OCI-LY1 (cell line): ENCODE data around the gene DIAPH1.

ENCODE experiments used
- H2AFZ ChIP-seq: fragments of 200-600 bp; sonication (generic), shearing (Covaris generic); 2 replicates; pipeline ENCODE4 v1.6.0; 2014; ENCODE audit warnings: antibody characterized with exemption, mild to moderate bottlenecking, low read length
- H3F3A ChIP-seq: fragments of 200-600 bp; sonication (generic), shearing (Covaris generic); 2 replicates; pipeline ENCODE4 v1.6.0; 2014; ENCODE audit warnings: mild to moderate bottlenecking, antibody characterized with exemption, low read length, moderate library complexity; ENCODE audit not compliant: insufficient read depth
- H3K27ac ChIP-seq: fragments of 200-600 bp; sonication (generic); 2 replicates; pipeline ENCODE4 v1.5.1; 2014; ENCODE audit warnings: low read length, mixed run types, mild to moderate bottlenecking, low read depth; ENCODE audit not compliant: poor library complexity, severe bottlenecking
- H3K27me3 ChIP-seq: fragments of 200-600 bp; sonication (generic); 2 replicates; pipeline ENCODE4 v1.6.0; 2014; ENCODE audit warnings: antibody characterized with exemption, mild to moderate bottlenecking, low read length, moderate library complexity; ENCODE audit not compliant: insufficient read depth
- H3K36me3 ChIP-seq: fragments of 200-600 bp; sonication (generic); 2 replicates; pipeline ENCODE4 v1.6.1; 2014; ENCODE audit warnings: mild to moderate bottlenecking, antibody characterized with exemption, low read length, moderate library complexity, mixed read lengths; ENCODE audit not compliant: insufficient read depth
- H3K4me1 ChIP-seq: fragments of 200-600 bp; sonication (generic); 2 replicates; pipeline ENCODE4 v1.5.1; 2014; ENCODE audit warnings: mild to moderate bottlenecking, low read length, moderate library complexity; ENCODE audit not compliant: insufficient read depth, severe bottlenecking
- H3K4me2 ChIP-seq: fragments of 200-600 bp; sonication (generic), shearing (Covaris generic); 2 replicates; pipeline ENCODE4 v1.6.1; 2014; ENCODE audit warnings: low read length
- H3K4me3 ChIP-seq: fragments of 200-600 bp; sonication (generic); 2 replicates; pipeline ENCODE4 v1.5.1; 2014; ENCODE audit warnings: low read length, low read depth, mild to moderate bottlenecking, mixed read lengths; ENCODE audit not compliant: poor library complexity, severe bottlenecking
- H3K79me2 ChIP-seq: fragments of 200-600 bp; shearing (Covaris generic); 2 replicates; pipeline ENCODE4 v1.6.1; 2016; ENCODE audit warnings: mixed run types, low read length, mixed read lengths; ENCODE audit not compliant: insufficient read depth
- H3K9ac ChIP-seq: fragments of 200-600 bp; sonication (generic), shearing (Covaris generic); 2 replicates; pipeline ENCODE4 v1.6.1; 2014; ENCODE audit warnings: mild to moderate bottlenecking, low read length, mixed read lengths
- H3K9me2 ChIP-seq: fragments of 200-600 bp; sonication (generic), shearing (Covaris generic); 2 replicates; pipeline ENCODE4 v1.6.1; 2014; ENCODE audit warnings: low read depth, mild to moderate bottlenecking, low read length, mixed read lengths
- H3K9me3 ChIP-seq: fragments of 200-600 bp; shearing (Covaris generic); 2 replicates; pipeline ENCODE4 v1.6.1; 2014; ENCODE audit warnings: low read length, mixed read lengths
- H4K20me1 ChIP-seq: fragments of 200-600 bp; sonication (generic), shearing (Covaris generic); 2 replicates; pipeline ENCODE4 v1.6.0; 2016; ENCODE audit warnings: mild to moderate bottlenecking, low read length; ENCODE audit not compliant: insufficient read depth
- EZH2 ChIP-seq: fragments of 200-600 bp; sonication (generic), shearing (Covaris generic); IDR thresholded peaks from 2 replicates; pipeline ENCODE4 v1.8.0; 2017; ENCODE audit warnings: borderline replicate concordance, mixed run types, mild to moderate bottlenecking, antibody characterized with exemption, low read length, moderate library complexity, mixed read lengths
- TF ChIP-seq, protein P1 (sequence below): fragments of 200-600 bp; sonication (generic), shearing (Covaris generic); IDR thresholded peaks from 2 replicates; pipeline ENCODE4 v1.5.1; 2017; ENCODE audit warnings: mild to moderate bottlenecking, antibody characterized with exemption, low read length, moderate library complexity, mixed read lengths

Gene DIAPH1

DNA sequence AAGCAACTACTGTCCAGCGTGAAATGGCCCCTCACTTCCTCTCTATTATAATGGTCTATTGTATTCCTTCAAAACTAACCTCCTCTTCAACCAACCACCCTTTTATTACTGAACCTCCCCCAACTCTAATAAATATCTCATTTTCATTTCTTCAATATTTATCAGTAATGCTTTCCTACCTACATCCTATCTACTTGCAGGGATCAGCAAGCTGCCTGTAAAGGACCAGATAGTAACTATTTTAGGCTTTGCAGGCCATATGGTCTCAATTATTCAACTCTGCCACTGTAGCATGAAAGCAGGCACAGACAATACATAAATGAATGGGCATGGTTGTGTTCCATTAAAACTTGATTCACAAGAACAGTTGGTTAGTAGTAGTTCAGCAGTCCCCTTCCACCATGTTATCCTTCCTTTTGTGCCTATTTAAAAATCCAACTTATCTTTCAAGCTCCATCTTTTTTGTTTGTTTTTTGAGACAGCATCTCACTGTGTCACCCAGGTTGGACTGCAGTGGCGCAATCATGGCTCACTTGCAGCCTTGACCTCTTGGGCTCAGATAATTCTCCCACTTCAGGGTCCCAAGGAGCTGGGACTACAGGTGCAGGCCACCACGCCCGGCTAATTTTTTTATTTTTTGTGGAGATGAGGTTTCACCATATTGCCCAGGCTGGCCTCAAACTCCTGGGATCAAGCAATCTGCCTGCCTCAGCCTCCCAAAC lies 84.1 kb downstream of the DIAPH1 start:
- no peak for TF ChIP-seq EZH2
- TF ChIP-seq, protein P1, sequence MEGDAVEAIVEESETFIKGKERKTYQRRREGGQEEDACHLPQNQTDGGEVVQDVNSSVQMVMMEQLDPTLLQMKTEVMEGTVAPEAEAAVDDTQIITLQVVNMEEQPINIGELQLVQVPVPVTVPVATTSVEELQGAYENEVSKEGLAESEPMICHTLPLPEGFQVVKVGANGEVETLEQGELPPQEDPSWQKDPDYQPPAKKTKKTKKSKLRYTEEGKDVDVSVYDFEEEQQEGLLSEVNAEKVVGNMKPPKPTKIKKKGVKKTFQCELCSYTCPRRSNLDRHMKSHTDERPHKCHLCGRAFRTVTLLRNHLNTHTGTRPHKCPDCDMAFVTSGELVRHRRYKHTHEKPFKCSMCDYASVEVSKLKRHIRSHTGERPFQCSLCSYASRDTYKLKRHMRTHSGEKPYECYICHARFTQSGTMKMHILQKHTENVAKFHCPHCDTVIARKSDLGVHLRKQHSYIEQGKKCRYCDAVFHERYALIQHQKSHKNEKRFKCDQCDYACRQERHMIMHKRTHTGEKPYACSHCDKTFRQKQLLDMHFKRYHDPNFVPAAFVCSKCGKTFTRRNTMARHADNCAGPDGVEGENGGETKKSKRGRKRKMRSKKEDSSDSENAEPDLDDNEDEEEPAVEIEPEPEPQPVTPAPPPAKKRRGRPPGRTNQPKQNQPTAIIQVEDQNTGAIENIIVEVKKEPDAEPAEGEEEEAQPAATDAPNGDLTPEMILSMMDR: no peak
- H3K4me2 ChIP-seq: no peak overlapping the region
- H3K27me3 ChIP-seq: no peaks in the 10 kb centered on the region
- no peak overlapping the region for H2AFZ ChIP-seq
- no peak overlapping the region for H3K9ac ChIP-seq
- no peaks in the 10 kb centered on the region for H3K9me2 ChIP-seq
- peaks cover 14% of the 10 kb centered on the region for H3K4me1 ChIP-seq
- H3F3A ChIP-seq: no peaks in the 10 kb centered on the region
- H3K36me3 ChIP-seq: peaks cover 14% of the 10 kb centered on the region
- no peak overlapping the region for H3K27ac ChIP-seq
- H3K9me3 ChIP-seq: no peaks in the 10 kb centered on the region
- no peak overlapping the region for H3K4me3 ChIP-seq
- no peaks in the 10 kb centered on the region for H4K20me1 ChIP-seq
- H3K79me2 ChIP-seq: no peaks in the 10 kb centered on the region

DNA sequence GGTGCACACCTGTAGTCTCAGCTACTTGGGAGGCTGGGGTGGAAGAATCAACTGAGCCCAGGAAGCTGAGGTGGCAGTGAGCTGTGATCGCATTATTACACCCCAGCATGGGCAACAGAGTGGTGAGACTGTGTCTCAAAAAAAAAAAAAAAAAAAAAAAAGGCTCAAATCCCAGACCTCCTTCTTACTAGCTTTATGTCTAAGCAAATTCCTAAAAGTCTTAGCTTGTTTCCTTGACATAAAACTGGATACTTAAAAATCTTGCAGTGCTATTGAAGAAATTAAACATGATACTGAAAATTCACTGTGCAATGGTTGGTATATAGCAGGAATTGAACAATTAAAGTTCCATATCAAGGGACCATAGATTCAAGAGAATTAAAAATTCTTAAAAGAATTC lies 84.9 kb downstream of the DIAPH1 start:
- H3K36me3 ChIP-seq: peaks cover 14% of the 10 kb centered on the region
- TF ChIP-seq EZH2: no peak
- TF ChIP-seq, protein P1: no peak

DNA sequence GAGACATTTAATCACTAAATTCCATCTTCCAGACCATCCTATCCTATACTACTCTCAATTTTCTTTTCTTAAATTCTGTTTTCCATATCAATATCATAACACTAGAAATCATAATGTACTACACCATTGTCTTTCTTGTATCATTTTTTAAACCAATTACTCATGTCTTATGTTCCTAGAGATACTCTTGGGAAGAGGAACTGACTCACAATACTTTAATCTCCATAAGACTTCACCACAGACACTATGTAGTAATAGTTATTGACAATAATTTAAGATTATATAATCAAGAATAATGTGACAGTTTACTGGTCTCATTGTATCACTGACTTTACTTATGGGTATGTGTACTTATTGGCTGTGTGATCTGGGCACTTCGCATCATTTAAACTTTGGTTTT lies 86.1 kb downstream of the DIAPH1 start:
- H3K36me3 ChIP-seq: peaks cover 24% of the 10 kb centered on the region

More for the DNA sequence above, 84.9 kb downstream of the DIAPH1 start:
- no peaks in the 10 kb centered on the region for H3K9me3 ChIP-seq
- no peak overlapping the region for H3K27ac ChIP-seq
- H4K20me1 ChIP-seq: no peaks in the 10 kb centered on the region
- H3K4me3 ChIP-seq: no peak overlapping the region
- H3K9me2 ChIP-seq: no peaks in the 10 kb centered on the region
- H2AFZ ChIP-seq: no peak overlapping the region
- no peak overlapping the region for H3K9ac ChIP-seq
- H3F3A ChIP-seq: no peaks in the 10 kb centered on the region; the same call in 1 of the 2 replicates
- no peaks in the 10 kb centered on the region for H3K79me2 ChIP-seq
- H3K4me1 ChIP-seq: peaks cover 22% of the 10 kb centered on the region
- no peaks in the 10 kb centered on the region for H3K27me3 ChIP-seq
- H3K4me2 ChIP-seq: no peak overlapping the region

More for the DNA sequence above, 86.1 kb downstream of the DIAPH1 start:
- Histone ChIP-seq H3F3A (no peaks in the 10 kb centered on the region; the same call in 1 of the 2 replicates), H3K27ac (no peak overlapping the region), H3K9ac (no peak overlapping the region), H3K9me2 (no peaks in the 10 kb centered on the region), H4K20me1 (no peaks in the 10 kb centered on the region), H3K4me2 (no peak overlapping the region), H3K4me3 (no peak overlapping the region), H2AFZ (no peak overlapping the region), H3K79me2 (no peaks in the 10 kb centered on the region), H3K9me3 (no peaks in the 10 kb centered on the region), H3K4me1 (peaks cover 33% of the 10 kb centered on the region), H3K27me3 (no peaks in the 10 kb centered on the region)
- no peak for TF ChIP-seq EZH2
- TF ChIP-seq, protein P1: no peak
